ENCODE measurements around the gene CASD1.

GRCh38 chr7:94584113-94584512 lies 74.5 kb downstream of the CASD1 start:
- no peak for TF ChIP-seq EZH2phosphoT487 (IDR thresholded peaks at IDR 0.05; ENCODE audit: borderline replicate concordance, low read depth, low read length)
- TF ChIP-seq CTCF (conservative IDR thresholded peaks at IDR 0.05; ENCODE audit: low read length) = no peak
